GM12878 (cell line): Measurements from ENCODE around the gene ARHGAP15. TPM values are rescaled to one million over a fixed set of nuclear protein-coding genes. Genes with fewer than 3 reads are reported as not detected.

Source experiments
- BACH1 ChIP-seq: fragments of 450-650 bp; IDR thresholded peaks from 2 replicates; pipeline ENCODE4 v1.6.1; 2017; ENCODE audit warnings: mild to moderate bottlenecking, borderline replicate concordance
- E2F8 ChIP-seq: fragments of 450-650 bp; IDR thresholded peaks from 2 replicates; pipeline ENCODE4 v1.6.1; 2018; ENCODE audit warnings: mild to moderate bottlenecking, low read depth, moderate library complexity; ENCODE audit not compliant: partially characterized antibody
- FOXK2 ChIP-seq: fragments of 450-650 bp; IDR thresholded peaks from 2 replicates; pipeline ENCODE4 v1.6.1; 2017; ENCODE audit warnings: mild to moderate bottlenecking, moderate library complexity
- NBN ChIP-seq: fragments of 450-650 bp; IDR thresholded peaks from 2 replicates; pipeline ENCODE4 v1.6.1; 2016
- PBX3 ChIP-seq: IDR thresholded peaks from 2 replicates; pipeline ENCODE4 v1.6.1; 2011; ENCODE audit warnings: mild to moderate bottlenecking, low read depth, low read length, moderate library complexity; ENCODE audit not compliant: insufficient replicate concordance
- SP1 ChIP-seq: IDR thresholded peaks from one replicate; pipeline ENCODE4 v1.6.1; 2011; ENCODE audit warnings: low read depth, low read length
- TCF7 ChIP-seq: IDR thresholded peaks from 2 replicates; pipeline ENCODE4 v1.6.1; 2014; ENCODE audit warnings: antibody characterized with exemption, borderline replicate concordance
- WRNIP1 ChIP-seq: IDR thresholded peaks from 2 replicates; pipeline ENCODE4 v1.6.1; 2011; ENCODE audit warnings: low read depth, low read length, improper control_type of control experiment, borderline replicate concordance
- ZBTB40 ChIP-seq: fragments of 450-650 bp; IDR thresholded peaks from 2 replicates; pipeline ENCODE4 v1.6.1; 2016; ENCODE audit warnings: mild to moderate bottlenecking, moderate library complexity, borderline replicate concordance
- ZNF207 ChIP-seq: fragments of 450-650 bp; IDR thresholded peaks from 2 replicates; pipeline ENCODE4 v1.6.1; 2014; ENCODE audit warnings: antibody characterized with exemption, mild to moderate bottlenecking, borderline replicate concordance
- polyA plus RNA-seq, 11 experiments: library from polyadenylated mRNA; depleted of rRNA in 4 of 11; unstranded in 6 of 11; stranded (reverse) in 5 of 11; fragments of >200 nt; fragmentation: Nextera tagmentation in 4 of 11; fragmentation: Illumina TruSeq in 1 of 11; extraction: Ambion mirVana in 4 of 11; extraction: Trizol in 1 of 11; gene quantifications; 1 replicate in 1 of 11; 2 replicates in 10 of 11; pipeline versions ENCODE4 v1.2.1 to v1.2.3, GENCODE V29; 2011 to 2016; ENCODE audit warnings: inconsistent platforms in 2 of 11, missing spikeins in 2 of 11, low read depth in 1 of 11
- total RNA-seq, 4 experiments: library from RNA; depleted of rRNA in 3 of 4; stranded (reverse); fragments of >200 nt in 3 of 4; fragmentation: Illumina TruSeq in 1 of 4; extraction: Trizol in 1 of 4; gene quantifications; 2 replicates each; pipeline versions ENCODE4 v1.2.1 to v1.2.3, GENCODE V29; 2013 to 2021

The ARHGAP15 gene
- total and polyA plus RNA-seq, 10 of the 15 experiments (the other 5 are each of a cell fraction or from before 2014, with no cell fraction given), result 38.0 to 92.6 (median 66.7) TPM

DNA sequence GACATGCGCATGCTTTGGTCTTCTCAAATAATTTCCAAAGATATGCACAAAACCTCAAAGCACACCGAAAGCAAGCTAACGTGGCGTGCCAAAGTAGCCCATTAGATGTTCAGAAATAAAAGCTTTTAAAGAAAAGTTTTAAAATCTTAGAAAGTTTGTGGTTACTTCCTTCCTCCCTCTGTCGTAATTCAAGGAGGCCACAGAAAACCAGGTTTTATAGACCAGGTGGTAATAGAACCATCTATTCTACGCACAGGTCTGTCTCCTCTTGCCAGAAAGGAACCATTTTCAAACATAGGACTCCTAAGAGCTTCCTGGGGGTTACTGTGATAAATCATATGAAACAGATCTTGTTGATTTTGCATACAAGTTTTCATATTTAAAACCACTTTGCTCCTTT lies 487.2 kb downstream of the ARHGAP15 start (continued):
- TF ChIP-seq ZBTB40, result no peak
- TF ChIP-seq BACH1, result no peak
- TF ChIP-seq FOXK2, result no peak
- TF ChIP-seq ZNF207, result no peak
- TF ChIP-seq SP1, result no peak
- no peak for TF ChIP-seq NBN
- no peak for TF ChIP-seq WRNIP1
- TF ChIP-seq TCF7, result no peak
- no peak for TF ChIP-seq PBX3
- TF ChIP-seq E2F8, result no peak
